Keratinocyte (primary cell): ENCODE results near the gene TSSC4. TPM values are rescaled to one million over a fixed set of nuclear protein-coding genes. Genes with fewer than 3 reads are reported as not detected.

ENCODE experiments used
- DNase-seq: peaks from one replicate; pipeline ENCODE4 v3.0.0-alpha.2; 2011; ENCODE audit warnings: low read depth, missing footprints, low spot score
- FAIRE-seq: peaks from 2 replicates; lab custom pipeline; 2011; peaks lifted over from hg19 to GRCh38; lab: Jason Lieb, UNC
- H2AFZ ChIP-seq: 2 replicates; pipeline ENCODE4 v1.6.0; 2012; ENCODE audit warnings: low read length, control low read depth, inconsistent platforms; ENCODE audit not compliant: control insufficient read depth
- H3K27ac ChIP-seq: 2 replicates; pipeline ENCODE4 v1.5.1; 2011; ENCODE audit warnings: low read length; ENCODE audit not compliant: control insufficient read depth, insufficient read depth
- H3K27me3 ChIP-seq: 3 replicates; pipeline ENCODE4 v1.6.0; 2011; ENCODE audit warnings: low read length; ENCODE audit not compliant: control insufficient read depth, insufficient read depth; ENCODE audit errors: extremely low read depth
- H3K36me3 ChIP-seq, 2 experiments: 2 replicates in 1 of 2; 3 replicates in 1 of 2; pipeline ENCODE4 v1.5.1; 2011; ENCODE audit warnings: low read length in 2 of 2, mild to moderate bottlenecking in 1 of 2; ENCODE audit not compliant: control insufficient read depth in 2 of 2, insufficient read depth in 2 of 2; ENCODE audit errors: extremely low read depth in 1 of 2
- H3K4me1 ChIP-seq: 3 replicates; pipeline ENCODE4 v1.5.1; 2011; ENCODE audit warnings: low read length; ENCODE audit not compliant: control insufficient read depth, insufficient read depth; ENCODE audit errors: extremely low read depth
- H3K4me2 ChIP-seq: 3 replicates; pipeline ENCODE4 v1.6.0; 2011; ENCODE audit warnings: low read depth, low read length; ENCODE audit not compliant: control insufficient read depth, insufficient read depth; ENCODE audit errors: extremely low read depth
- H3K4me3 ChIP-seq, 3 experiments: fragments of 200-600 bp in 1 of 3; sonication (generic) in 1 of 3; 2 replicates in 2 of 3; 3 replicates in 1 of 3; pipeline ENCODE4 v1.5.1; 2011 to 2016; ENCODE audit warnings: low read length in 3 of 3, mild to moderate bottlenecking in 3 of 3, control low read depth in 2 of 3, inconsistent platforms in 1 of 3, low read depth in 1 of 3, mixed read lengths in 1 of 3, mixed run types in 1 of 3, moderate library complexity in 1 of 3; ENCODE audit not compliant: control insufficient read depth in 2 of 3, insufficient read depth in 2 of 3; ENCODE audit errors: extremely low read depth in 1 of 3
- H3K79me2 ChIP-seq: 2 replicates; pipeline ENCODE4 v1.6.0; 2012; ENCODE audit warnings: low read length; ENCODE audit not compliant: control insufficient read depth, insufficient read depth
- H3K9ac ChIP-seq: 3 replicates; pipeline ENCODE4 v1.6.0; 2011; ENCODE audit warnings: low read length; ENCODE audit not compliant: control insufficient read depth, insufficient read depth; ENCODE audit errors: extremely low read depth
- H3K9me1 ChIP-seq: 3 replicates; pipeline ENCODE4 v1.6.0; 2011; ENCODE audit warnings: low read length; ENCODE audit not compliant: control insufficient read depth, insufficient read depth; ENCODE audit errors: extremely low read depth
- H3K9me3 ChIP-seq: 2 replicates; pipeline ENCODE4 v1.5.1; 2012; ENCODE audit warnings: low read depth, low read length; ENCODE audit not compliant: control insufficient read depth
- H4K20me1 ChIP-seq: 3 replicates; pipeline ENCODE4 v1.6.0; 2011; ENCODE audit warnings: low read length; ENCODE audit not compliant: control insufficient read depth, insufficient read depth; ENCODE audit errors: extremely low read depth
- EZH2 ChIP-seq: IDR thresholded peaks from one replicate; pipeline ENCODE4 v1.6.1; 2012; ENCODE audit warnings: inconsistent platforms, mild to moderate bottlenecking, low read length, moderate library complexity
- dilution Hi-C: fragments of 300-500 bp; cut with MboI; formaldehyde crosslinking; loops from one replicate; pipeline ENCODE4 v1.7.0; 2020; ENCODE audit warnings: low sequenced_read_pairs; ENCODE audit not compliant: extremely low pct_ligation_motif_present
- polyA plus RNA-seq, 5 experiments: library from polyadenylated mRNA; depleted of rRNA in 3 of 5; stranded (reverse) in 3 of 5; stranded (forward) in 1 of 5; unstranded in 1 of 5; fragments of >200 nt; gene quantifications; 1 replicate in 1 of 5; 2 replicates in 3 of 5; 3 replicates in 1 of 5; pipeline versions ENCODE4 v1.2.1 to v1.2.3, GENCODE V29; 2011 to 2012; ENCODE audit warnings: missing spikeins in 2 of 5, low read depth in 1 of 5, low replicate concordance in 1 of 5
- TF ChIP-seq, protein P1 (sequence below), 3 experiments: IDR thresholded peaks in 1 of 3; conservative IDR thresholded peaks in 1 of 3; optimal IDR thresholded peaks in 1 of 3; 2 replicates in 2 of 3; 3 replicates in 1 of 3; pipeline versions ENCODE3 to v1.5.1; 2011; ENCODE audit warnings: low read length in 3 of 3, mild to moderate bottlenecking in 3 of 3, moderate library complexity in 2 of 3, control low read depth in 1 of 3, inconsistent platforms in 1 of 3; ENCODE audit not compliant: insufficient read depth in 2 of 3; ENCODE audit errors: extremely low read depth in 1 of 3

TSSC4 gene
- polyA plus RNA-seq, 1 donor (not counting 4 experiments of a cell fraction or from before 2014, with no cell fraction given): 15.9 TPM

- Histone ChIP-seq H4K20me1 (peaks cover 22% of the 10 kb centered on the region), H3K27ac (no peak overlapping the region), H3K9me1 (no peaks in the 10 kb centered on the region), H2AFZ (no peak overlapping the region), H3K27me3 (no peaks in the 10 kb centered on the region), H3K9ac (no peak overlapping the region), H3K79me2 (peaks cover 37% of the 10 kb centered on the region), H3K4me3 (no peak overlapping the region), H3K4me1 (peaks cover 22% of the 10 kb centered on the region), H3K9me3 (no peaks in the 10 kb centered on the region), H3K36me3 (peaks cover 0 to 2% of the 10 kb centered on the region in 2 experiments), H3K4me2 (no peak overlapping the region)
- DNase-seq (no peak), FAIRE-seq (peak; percentile 36)
- TF ChIP-seq, protein P1, sequence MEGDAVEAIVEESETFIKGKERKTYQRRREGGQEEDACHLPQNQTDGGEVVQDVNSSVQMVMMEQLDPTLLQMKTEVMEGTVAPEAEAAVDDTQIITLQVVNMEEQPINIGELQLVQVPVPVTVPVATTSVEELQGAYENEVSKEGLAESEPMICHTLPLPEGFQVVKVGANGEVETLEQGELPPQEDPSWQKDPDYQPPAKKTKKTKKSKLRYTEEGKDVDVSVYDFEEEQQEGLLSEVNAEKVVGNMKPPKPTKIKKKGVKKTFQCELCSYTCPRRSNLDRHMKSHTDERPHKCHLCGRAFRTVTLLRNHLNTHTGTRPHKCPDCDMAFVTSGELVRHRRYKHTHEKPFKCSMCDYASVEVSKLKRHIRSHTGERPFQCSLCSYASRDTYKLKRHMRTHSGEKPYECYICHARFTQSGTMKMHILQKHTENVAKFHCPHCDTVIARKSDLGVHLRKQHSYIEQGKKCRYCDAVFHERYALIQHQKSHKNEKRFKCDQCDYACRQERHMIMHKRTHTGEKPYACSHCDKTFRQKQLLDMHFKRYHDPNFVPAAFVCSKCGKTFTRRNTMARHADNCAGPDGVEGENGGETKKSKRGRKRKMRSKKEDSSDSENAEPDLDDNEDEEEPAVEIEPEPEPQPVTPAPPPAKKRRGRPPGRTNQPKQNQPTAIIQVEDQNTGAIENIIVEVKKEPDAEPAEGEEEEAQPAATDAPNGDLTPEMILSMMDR (optimal IDR thresholded peaks at IDR 0.05 in 1 of 3, IDR thresholded peaks at IDR 0.05 in 1 of 3, conservative IDR thresholded peaks at IDR 0.05 in 1 of 3; ENCODE audit: extremely low read depth in 1 of 3, insufficient read depth in 2 of 3, low read length in 3 of 3): no peak
- no peak for TF ChIP-seq EZH2
- dilution Hi-C loops: no loop called here
Measured at GRCh38 chr11:2375964-2376551, 24.5 kb upstream of the TSSC4 start.

DNA sequence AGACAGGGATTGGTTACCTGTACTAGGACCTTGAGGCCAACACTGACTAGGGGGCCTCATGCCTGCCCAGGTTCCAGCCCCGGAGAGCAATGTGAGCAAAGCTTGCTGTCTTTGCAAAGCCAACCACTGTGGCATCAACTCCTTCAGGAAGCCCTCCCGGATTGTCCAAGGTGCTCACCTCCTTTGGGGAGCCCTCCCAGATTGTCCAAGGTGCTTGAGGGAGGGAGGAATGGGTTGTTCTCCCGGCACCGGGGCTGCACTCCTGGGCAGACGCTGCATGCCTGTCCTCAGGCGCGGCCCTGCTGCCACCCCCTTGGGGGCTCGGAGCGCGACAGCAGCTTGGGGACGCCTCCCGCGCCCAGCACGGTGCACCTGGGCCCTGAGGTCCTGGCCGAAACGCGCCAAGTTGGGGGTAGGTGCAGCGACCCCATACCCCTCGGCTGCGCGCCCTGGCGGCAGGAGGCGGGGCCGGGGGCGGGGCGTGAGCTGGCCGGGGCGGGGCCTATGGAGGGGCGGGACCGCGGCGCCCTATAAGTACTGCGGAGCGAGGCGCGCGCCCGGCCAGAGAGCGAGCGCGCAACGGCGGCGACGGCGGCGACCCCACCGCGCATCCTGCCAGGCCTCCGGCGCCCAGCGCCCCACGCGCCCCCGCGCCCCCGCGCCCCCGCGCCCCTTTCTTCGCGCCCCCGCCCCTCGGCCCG is 23.6 kb upstream of the TSSC4 start, which contains the start of gene CD81:
Gene CD81, plus strand, starts transcription at position 560 of the 701 bp plus-strand sequence. CDS start 240 bp downstream, outside the sequence.
- peak within 1 kb of the TSS; percentile 74 to 93 (median 93) for H3K4me3 ChIP-seq
- peak within 1 kb of the TSS; percentile 22 for H2AFZ ChIP-seq

More for the DNA sequence above, 23.6 kb upstream of the TSSC4 start, which contains the start of gene CD81:
- dilution Hi-C loops: no loop called here
- FAIRE-seq (no peak), DNase-seq (no peak)
- Histone ChIP-seq H3K4me2 (peak within 1 kb of the TSS; percentile 97), H3K9me1 (no peaks in the 10 kb centered on the region), H3K4me1 (peaks cover 25% of the 10 kb centered on the region), H3K27ac (peak within 1 kb of the TSS; percentile 68), H3K36me3 (peaks cover 0 to 6% of the 10 kb centered on the region in 2 experiments), H3K9ac (peak within 1 kb of the TSS; percentile 85), H4K20me1 (peaks cover 25% of the 10 kb centered on the region), H3K9me3 (no peaks in the 10 kb centered on the region), H3K79me2 (peaks cover 45% of the 10 kb centered on the region), H3K27me3 (no peaks in the 10 kb centered on the region)
- TF ChIP-seq, protein P1 (optimal IDR thresholded peaks at IDR 0.05 in 1 of 3, IDR thresholded peaks at IDR 0.05 in 1 of 3, conservative IDR thresholded peaks at IDR 0.05 in 1 of 3; ENCODE audit: extremely low read depth in 1 of 3, insufficient read depth in 2 of 3, low read length in 3 of 3): no peak
- no peak for TF ChIP-seq EZH2
